NCI-H1417 (cell line): Measurements from ENCODE around the gene SPDYE6.
A peak's percentile ranks its signal among the peaks of the same experiment; 100 is the strongest.
"Not testable (repeated sequence)": the region's sequence is repeated elsewhere in the genome, so short reads cannot be mapped to it uniquely, and the experiment has no call there.

Experiments used
- DNase-seq, 3 experiments: peaks; one replicate each; lab custom pipeline; 2025; lab: John Stamatoyannopoulos, UW

Gene SPDYE6

DNA sequence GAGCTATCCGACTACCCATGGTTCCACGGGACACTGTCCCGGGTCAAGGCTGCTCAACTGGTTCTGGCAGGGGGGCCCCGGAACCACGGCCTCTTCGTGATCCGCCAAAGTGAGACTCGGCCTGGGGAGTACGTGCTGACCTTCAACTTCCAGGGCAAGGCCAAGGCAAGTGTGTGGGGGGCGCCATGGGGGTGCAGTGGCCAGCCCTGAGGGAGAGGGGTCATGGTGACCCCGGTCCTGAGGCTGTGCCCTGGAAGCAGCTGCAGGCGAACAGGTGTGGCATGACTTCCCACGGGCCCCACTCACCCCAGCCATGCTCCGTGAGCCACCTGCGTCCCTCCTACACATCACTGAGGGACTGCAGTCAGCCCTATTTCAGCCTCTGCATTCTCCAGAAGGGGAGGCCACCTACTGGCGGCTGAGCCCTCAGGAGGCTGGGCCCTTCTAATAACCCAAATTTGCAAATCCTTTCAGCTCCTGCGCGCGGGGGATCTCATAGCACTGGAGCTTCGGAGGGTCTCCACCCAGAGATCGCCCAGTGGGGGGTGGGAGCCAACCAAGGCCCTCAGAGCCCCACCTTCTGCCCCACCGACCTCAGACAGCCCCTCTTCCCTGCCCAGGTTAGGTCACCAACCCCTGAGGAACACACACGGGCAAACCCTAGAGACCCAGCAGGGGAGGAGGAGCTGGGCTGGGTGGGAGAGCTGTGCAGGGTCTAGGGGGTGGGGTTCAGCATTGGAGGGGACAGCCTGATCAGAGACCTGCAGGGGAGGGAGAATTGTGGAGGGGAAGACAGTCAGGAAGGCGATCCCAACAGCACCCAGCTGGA is 38.8 kb downstream of the SPDYE6 start:
- DNase-seq: no peak

DNA sequence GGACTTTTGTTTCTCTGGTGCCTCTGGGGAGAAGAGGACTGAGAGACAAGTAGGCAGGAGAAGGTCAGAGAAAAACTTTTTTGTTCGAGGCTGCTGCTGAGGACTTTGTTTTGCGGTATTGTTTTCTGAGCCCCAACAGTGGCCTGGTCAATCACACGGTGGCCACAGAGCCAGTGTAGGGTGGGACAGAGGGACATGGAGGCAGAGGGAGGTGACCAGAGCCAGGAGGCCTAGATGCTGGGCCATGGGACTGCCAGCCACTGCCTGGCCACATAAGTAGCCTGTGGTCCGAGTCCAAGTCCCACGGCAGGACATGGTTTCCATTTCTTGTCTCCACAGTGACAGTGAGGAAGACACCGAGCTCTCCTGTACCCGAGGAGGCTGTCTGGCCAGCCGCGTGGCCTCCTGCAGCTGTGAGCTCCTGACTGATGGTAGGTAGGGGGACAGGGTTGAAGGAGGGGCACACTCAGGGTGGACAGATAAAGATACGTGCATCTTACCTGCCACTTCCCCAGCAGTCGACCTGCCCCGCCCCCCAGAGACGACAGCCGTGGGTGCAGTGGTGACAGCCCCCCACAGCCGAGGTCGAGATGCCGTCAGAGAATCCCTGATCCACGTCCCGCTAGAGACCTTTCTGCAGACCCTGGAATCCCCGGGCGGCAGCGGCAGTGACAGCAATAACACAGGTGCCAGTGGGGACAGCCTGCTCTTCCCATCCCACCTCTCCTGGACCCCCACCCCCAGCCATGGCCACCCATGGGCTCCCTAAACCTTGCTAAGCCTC is 42.1 kb downstream of the SPDYE6 start:
- no peak for DNase-seq

DNA sequence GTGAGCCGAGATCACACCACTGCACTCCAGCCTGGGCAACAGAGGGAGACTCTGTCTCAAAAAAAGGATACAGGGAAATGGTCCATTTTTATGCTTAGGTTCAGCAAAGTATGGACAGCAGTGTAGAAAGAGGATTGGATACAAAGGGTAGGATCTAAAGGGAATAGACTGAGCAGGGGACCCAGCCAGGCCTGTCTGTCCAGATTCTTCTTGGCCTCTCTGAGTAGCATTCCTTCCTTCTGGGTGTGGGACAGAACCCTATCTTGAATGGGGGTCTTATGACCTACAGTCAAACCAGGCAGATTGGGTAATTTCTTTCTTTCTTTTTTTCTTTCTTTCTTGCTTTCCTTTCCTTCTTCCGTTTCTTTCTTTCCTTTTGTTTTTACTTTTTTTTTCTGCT is 43.9 kb downstream of the SPDYE6 start:
- no peak for DNase-seq

DNA sequence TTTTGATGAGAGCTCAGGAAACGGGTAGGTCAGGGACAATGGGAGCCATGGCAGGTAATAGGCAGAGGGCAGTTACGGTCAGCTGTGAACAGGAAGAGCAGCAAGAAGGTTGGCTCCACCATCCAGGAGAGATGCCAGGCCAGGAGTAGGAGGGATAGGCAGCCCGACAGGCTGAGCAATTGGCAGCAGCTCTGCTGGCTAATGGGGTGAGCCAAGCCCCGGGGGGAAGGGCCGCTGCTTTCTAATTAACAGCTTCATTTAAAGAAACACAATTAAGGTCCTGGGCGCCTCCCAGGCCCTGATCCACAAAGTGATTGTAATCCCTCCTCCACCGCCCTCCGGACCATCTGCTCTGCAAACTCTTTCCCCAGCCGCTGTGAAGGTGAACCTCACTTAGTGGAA is 45.8 kb downstream of the SPDYE6 start:
- DNase-seq: no peak

DNA sequence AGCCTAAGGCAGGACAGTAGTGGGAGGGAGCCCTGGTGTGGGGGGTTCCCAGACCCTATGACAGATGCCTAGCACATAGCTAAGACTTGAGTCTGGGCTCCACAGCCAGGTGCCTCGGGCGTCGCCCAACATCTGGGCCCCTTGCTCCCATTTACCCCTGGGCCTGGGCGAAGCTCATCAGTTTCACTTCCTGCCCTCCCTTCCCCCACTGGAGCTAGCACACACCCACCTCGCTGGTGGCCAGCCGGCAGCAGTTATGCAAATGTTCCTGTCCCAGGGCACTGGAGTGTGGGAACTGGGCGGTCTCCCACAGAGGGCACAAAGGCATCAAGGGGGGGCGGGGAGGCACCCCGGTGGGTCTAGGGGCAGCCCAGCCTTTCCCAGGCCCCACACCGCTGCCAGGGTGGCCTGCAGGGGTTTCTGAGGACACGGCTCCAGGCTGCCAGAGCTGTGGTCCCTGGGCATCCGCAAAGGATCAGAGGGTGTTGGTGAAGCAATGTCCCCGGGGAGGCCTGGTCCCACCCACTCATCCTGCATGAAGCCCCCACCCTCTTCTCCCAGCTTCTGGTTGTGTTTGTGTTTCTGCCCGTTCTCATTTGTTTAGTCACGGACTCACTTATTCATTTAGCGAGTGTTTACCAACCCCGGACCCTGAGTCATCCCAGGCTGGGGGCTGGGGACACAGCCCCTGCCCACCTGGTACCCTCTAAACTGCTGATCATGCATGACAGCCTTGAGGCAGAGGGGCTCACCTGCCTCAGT is 49.1 kb downstream of the SPDYE6 start:
- peak in 2 of 3 experiments; percentile 25 to 62 for DNase-seq

DNA sequence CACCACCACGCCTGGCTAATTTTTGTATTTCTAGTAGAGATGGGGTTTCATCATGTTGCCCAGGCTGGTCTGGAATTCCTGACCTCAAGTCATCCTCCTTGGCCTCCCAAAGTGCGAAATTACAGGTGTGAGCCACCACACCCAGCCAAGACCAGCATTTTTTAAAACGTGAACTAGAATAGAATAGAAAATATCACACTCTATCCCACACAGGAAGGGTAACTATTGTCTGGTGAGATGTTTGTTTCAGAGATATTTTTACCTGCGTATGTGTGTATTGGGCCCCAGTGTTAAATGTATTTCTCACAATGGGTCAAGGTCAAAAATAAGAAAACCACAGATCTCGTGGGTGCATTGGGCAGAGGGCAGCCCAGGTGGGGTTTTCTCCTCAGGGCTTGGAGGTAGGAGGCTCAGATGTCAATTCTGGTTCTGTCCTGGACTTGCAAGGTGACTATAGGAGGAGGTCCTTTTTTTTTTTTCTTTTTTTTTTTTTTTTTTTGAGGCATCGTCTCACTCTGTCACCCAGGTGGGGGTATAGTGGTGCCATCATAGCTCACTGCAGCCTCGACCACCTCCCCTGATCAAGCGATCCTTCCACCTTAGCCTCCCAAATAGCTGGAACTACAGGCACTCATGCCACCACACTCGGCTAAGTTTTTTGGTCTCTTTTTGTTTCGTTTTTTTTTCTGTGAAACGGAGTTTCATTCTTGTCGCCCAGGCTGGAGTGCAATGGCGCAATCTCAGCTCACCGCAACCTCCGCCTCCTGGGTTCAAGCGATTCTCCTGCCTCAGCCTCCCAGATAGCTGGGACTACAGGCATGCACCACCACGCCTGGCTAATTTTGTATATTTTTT is 50.6 kb downstream of the SPDYE6 start:
- no peak for DNase-seq

DNA sequence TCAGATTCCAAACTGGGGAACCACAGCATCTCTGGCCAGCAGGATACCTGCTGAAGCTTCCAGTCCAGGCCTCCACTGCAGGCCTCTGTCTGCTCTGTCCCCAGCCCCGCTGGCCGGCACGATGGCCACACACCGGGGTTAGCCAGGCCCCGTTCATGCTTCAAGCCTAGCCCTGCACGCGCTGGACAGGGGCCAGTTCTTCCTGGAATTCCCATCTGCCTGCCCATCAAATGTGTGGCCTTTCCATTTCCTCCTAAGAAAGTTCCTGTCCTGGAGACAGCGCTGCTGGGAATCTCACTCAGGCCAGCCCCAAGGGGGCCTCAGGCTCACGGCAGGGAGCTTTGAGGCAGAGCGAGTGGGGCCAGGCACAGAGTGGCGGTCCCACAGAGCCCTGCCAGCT is 51.6 kb downstream of the SPDYE6 start:
- DNase-seq: no peak

DNA sequence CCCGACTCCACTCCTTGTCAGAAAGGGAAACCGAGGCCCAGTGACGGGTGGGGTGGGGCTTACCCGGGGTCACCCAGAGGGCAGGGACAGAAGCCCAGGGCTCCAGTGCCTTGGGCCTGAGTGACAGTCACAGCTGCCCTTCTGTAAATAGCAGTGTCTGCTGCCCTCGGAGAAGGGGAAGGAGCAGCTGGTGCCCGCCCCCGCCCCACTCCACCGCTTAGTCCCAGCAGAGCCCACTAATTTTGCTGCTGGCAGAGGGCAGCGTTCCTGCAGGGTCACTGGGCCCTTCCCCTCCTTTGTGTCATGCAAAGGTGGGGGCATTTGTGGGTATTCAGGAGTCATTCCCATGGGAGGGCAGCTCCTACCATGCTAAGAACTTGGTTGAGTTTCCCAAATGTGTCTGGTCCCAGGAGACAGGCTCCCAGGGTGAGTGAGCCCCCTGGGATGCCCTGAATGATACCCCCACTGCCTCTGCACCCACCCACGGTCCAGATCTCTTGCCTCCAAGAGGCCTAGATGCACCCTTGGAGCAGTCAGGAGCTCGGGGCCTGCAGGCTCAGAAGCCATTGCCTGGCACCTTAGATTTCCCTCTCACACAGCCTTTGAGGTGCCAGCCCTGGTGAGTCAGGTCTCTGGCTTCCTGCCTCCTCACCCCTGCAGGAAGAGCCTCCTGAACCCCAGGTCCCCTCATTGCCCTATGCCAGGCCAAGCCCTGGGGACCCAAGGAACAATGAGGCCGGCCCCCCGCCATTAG is 52.4 kb downstream of the SPDYE6 start:
- peak in 2 of 3 experiments; percentile 20 to 60 for DNase-seq

DNA sequence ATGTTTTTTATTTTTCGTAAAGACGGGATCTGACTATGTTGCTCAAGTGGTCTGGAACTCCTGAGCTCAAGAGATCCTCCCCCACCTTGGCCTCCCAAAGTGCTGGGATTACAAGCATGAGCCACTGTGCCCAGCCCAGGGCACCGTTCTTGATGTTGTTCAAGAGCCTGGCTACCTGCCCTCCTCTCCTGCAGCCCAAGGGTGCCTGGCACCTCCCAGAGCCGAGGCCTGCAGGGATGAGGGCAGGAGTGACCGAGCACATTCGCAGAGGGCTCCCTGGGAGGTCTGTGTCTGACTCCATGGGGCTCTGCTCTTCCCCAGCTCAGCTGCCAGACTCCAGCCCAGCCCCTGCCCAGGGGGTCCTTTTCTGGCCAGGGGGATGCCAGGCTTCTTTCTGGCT is 54.2 kb downstream of the SPDYE6 start:
- no peak for DNase-seq

DNA sequence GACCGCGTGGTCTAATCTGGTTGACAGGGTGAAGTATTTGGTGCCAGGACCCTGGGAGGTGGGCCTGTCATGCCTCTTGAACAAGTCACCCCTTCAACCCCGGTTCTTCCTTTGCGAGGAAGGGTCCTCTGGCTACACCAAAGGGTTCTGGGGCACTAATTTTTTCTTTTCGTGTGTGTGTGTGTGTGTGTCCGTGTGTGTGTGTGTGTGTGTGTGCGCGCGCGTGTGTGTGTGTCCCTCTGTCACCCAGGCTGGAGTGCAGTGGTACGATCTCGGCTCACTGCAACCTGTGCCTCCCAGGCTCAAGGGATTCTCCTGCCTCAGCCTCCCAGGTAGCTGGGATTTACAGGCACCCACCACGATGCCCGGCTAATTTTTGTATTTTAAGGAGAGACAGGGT is 54.9 kb downstream of the SPDYE6 start:
- DNase-seq: not testable (repeated sequence)

DNA sequence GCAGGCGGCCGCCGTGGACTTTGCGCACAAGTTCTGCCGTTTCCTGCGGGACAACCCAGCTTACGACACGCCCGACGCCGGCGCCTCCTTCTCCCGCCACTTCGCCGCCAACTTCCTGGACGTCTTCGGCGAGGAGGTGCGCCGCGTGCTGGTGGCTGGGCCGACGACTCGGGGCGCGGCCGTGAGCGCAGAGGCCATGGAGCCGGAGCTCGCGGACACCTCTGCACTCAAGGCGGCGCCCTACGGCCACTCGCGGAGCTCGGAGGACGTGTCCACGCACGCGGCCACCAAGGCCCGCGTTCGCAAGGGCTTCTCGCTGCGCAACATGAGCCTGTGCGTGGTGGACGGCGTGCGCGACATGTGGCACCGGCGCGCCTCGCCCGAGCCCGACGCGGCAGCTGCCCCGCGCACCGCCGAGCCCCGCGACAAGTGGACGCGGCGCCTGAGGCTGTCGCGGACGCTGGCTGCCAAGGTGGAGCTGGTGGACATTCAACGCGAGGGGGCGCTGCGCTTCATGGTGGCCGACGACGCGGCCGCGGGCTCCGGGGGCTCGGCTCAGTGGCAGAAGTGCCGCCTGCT is 55.5 kb downstream of the SPDYE6 start:
- DNase-seq: no peak

DNA sequence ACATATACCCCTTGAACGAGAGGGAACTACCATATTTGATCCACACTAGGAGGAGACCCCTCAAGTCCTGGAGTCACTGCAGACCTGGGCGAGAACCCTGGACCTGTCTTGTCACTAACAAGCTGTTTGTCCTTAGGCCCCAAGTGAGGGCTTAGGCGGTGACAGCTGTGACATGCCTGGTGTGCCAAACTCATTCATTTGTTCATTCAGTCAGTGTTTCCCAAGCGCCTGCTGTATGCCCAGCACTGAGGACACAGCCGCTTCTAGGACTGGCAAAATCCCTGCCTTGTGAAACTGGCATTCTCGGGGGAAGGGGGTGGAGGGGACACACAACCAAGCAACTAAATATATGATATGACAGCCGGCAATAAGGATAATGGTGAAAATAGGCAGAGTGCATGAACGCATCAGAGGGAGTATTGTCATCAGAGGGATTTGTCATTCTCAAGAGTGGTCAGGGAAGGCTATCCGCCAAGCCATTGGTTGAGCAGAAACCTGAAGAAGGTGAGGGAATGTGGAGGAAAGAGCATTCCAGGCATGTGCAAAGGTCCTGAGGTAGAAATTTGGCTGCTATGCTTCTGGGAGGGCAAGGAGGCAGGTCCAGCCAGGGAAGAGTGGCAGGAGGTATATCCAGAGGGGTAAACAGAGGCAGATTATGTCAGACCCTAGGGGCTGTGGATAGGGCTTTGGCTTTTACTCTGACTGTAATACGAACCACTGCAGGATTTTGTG is 58.6 kb downstream of the SPDYE6 start:
- no peak for DNase-seq

DNA sequence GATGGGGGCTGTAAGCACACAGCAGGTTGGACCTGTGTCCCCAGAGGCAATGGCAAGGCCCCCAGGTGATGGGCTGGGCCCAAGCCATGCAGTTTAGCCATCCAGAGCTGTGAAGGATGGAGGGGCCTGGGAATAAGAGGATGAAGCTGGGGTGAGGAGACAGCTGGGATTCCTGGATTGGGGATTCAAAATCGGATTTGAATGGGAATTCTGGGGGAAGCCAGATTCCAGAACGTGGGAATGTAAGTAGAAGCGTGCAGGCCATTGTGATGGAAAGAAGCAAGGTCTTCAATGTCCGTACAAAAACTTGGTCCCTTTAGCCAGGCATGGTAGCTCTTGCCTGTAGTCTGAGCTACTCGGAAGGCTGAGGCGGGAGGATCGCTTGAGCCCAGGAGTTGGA is 59.7 kb downstream of the SPDYE6 start:
- no peak for DNase-seq

DNA sequence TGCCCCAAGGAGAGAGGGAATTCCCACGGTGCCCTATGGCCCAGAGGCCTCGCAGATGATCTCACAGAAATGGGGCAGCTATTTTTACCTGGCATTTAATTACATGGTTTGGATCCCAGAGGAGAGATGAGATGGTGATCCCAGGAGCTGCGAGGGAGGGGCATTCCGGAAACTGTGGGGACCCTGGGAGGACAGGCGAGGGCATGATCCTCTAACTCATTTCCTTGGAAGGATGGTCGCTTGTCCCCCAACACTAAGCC is 60.1 kb downstream of the SPDYE6 start:
- DNase-seq: no peak
